Muscle of leg (tissue), 16 donors: ENCODE measurements around the gene ACTR1B. TPM values are rescaled to one million over a fixed set of nuclear protein-coding genes. Genes with fewer than 3 reads are reported as not detected.
A peak's percentile ranks its signal among the peaks of the same experiment; 100 is the strongest.
"Not testable (repeated sequence)": the region's sequence is repeated elsewhere in the genome, so short reads cannot be mapped to it uniquely, and the experiment has no call there.

Experiments
- DNase-seq: peaks from one replicate; pipeline ENCODE4 v3.0.0; 2013
- H3K27ac ChIP-seq: one replicate; pipeline ENCODE4 v1.5.1; 2013; ENCODE audit warnings: mild to moderate bottlenecking, low read length, control low read depth
- H3K27me3 ChIP-seq: one replicate; pipeline ENCODE4 v1.6.1; 2013; ENCODE audit warnings: low read length; ENCODE audit not compliant: control insufficient read depth, insufficient read depth
- H3K36me3 ChIP-seq: one replicate; pipeline ENCODE4 v1.6.1; 2013; ENCODE audit warnings: low read length; ENCODE audit not compliant: control insufficient read depth, insufficient read depth
- H3K4me1 ChIP-seq: one replicate; pipeline ENCODE4 v1.6.1; 2013; ENCODE audit warnings: low read length; ENCODE audit not compliant: control insufficient read depth, insufficient read depth
- H3K4me3 ChIP-seq: one replicate; pipeline ENCODE4 v1.5.1; 2013; ENCODE audit warnings: low read length, control low read depth
- H3K9me3 ChIP-seq: replicated peaks from 2 replicates; pipeline ENCODE4 v1.6.1; 2013; ENCODE audit warnings: low read depth, low read length; ENCODE audit not compliant: control insufficient read depth
- WGBS: methylation state at CpG from one replicate; pipeline ENCODE4 v1.1.5; 2013; ENCODE audit warnings: missing lambda C conversion rate; ENCODE audit not compliant: insufficient coverage; 5-methylcytosine and 5-hydroxymethylcytosine counted together
- long read RNA-seq, 11 donors: transcript quantifications; one replicate each; lab custom pipeline, GENCODE V29; 2026
- polyA plus RNA-seq, 8 donors: library from polyadenylated mRNA; unstranded; fragments of 120-200 nt; gene quantifications; one replicate each; pipeline versions ENCODE4 v1.2.1 to v1.2.3, GENCODE V29; 2013; ENCODE audit warnings: inconsistent platforms in 1 of 8, low replicate concordance in 1 of 8; ENCODE audit not compliant: insufficient read length in 8 of 8, insufficient read depth in 1 of 8
- total RNA-seq: library from RNA; stranded (reverse); fragments of 120-200 nt; gene quantifications from one replicate; pipeline ENCODE4 v1.2.4, GENCODE V29; 2013

Gene ACTR1B
- total RNA-seq = 38.6 TPM
- 10 to 100 TPM; 46.0 to 54.6 (median 49.7) TPM for polyA plus RNA-seq
- long read RNA-seq, donor 1, transcript ACTR1B-201 (11 exons, 2,243 nt) = major isoform, 6 of 7 reads
- long read RNA-seq, donor 1, partial matches to known transcripts = 0 of 7 reads
- long read RNA-seq, donor 1, other reads (novel, unspliced or antisense) = 0 of 7 reads
- long read RNA-seq, donor 2 = 0 reads
- long read RNA-seq, donor 3, transcript ACTR1B-201 (11 exons, 2,243 nt) = major isoform, 10 of 15 reads
- long read RNA-seq, donor 3, partial matches to known transcripts = 5 of 15 reads
- long read RNA-seq, donor 3, other reads (novel, unspliced or antisense) = 0 of 15 reads
- long read RNA-seq, donor 4, transcript ACTR1B-201 (11 exons, 2,243 nt) = major isoform, 11 of 11 reads
- long read RNA-seq, donor 4, partial matches to known transcripts = 0 of 11 reads
- long read RNA-seq, donor 4, other reads (novel, unspliced or antisense) = 0 of 11 reads
- long read RNA-seq, donor 5, transcript ACTR1B-201 (11 exons, 2,243 nt) = major isoform, 20 of 20 reads
- long read RNA-seq, donor 5, partial matches to known transcripts = 0 of 20 reads
- long read RNA-seq, donor 5, other reads (novel, unspliced or antisense) = 0 of 20 reads
- long read RNA-seq, donor 6, transcript ACTR1B-201 (11 exons, 2,243 nt) = major isoform, 21 of 21 reads
- long read RNA-seq, donor 6, partial matches to known transcripts = 0 of 21 reads
- long read RNA-seq, donor 6, other reads (novel, unspliced or antisense) = 0 of 21 reads
- long read RNA-seq, donor 7, transcript ACTR1B-201 (11 exons, 2,243 nt) = major isoform, 9 of 9 reads
- long read RNA-seq, donor 7, partial matches to known transcripts = 0 of 9 reads
- long read RNA-seq, donor 7, other reads (novel, unspliced or antisense) = 0 of 9 reads
- long read RNA-seq, donor 8, partial matches to known transcripts = 0 of 2 reads
- long read RNA-seq, donor 8, other reads (novel, unspliced or antisense) = 0 of 2 reads
- long read RNA-seq, donor 9, transcript ACTR1B-201 (11 exons, 2,243 nt) = major isoform, 9 of 9 reads
- long read RNA-seq, donor 9, partial matches to known transcripts = 0 of 9 reads
- long read RNA-seq, donor 9, other reads (novel, unspliced or antisense) = 0 of 9 reads
- long read RNA-seq, donor 10, transcript ACTR1B-201 (11 exons, 2,243 nt) = major isoform, 10 of 10 reads
- long read RNA-seq, donor 10, partial matches to known transcripts = 0 of 10 reads
- long read RNA-seq, donor 10, other reads (novel, unspliced or antisense) = 0 of 10 reads
- long read RNA-seq, donor 11, transcript ACTR1B-201 (11 exons, 2,243 nt) = major isoform, 7 of 7 reads
- long read RNA-seq, donor 11, partial matches to known transcripts = 0 of 7 reads
- long read RNA-seq, donor 11, other reads (novel, unspliced or antisense) = 0 of 7 reads

DNA sequence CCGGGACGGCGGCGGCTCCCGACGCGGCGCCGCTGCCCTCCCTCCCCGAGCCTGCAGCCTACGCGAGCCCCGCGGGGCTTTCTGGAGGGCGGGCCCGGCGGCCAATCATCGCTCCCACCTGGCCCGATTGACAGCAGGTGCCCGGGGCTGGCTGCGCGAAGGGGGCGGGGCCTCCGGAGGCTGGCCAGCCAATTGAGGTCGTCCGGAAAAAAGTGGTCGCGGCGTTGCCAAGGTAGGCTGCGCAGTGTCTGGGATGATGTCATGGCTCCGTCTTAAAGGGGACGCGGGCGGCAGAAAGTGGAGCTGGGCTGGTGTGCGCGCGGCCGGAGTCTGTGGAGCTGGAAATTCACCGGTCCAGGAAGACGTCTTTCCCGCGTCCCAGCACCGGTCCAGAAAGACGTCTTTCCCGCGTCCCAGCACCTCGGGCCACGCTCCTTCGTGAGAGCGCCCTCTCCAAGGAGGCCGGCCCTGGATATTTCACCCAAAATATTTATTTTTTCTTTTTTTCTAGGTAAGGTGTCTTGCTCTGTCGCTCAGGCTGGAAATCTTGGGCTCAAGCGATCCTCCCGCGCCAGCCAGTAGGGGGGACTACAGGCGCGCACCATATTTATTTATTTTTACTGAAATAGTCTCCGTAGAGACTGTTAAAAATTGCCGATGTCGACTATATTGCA, at the start of gene ACTR1B:
TSS of gene ACTR1B (minus strand) at position 83 of the 674 bp plus-strand sequence. CDS start 154 bp downstream, outside the sequence.
- H3K4me3 ChIP-seq = peak within 1 kb of the TSS; percentile 79
- H3K9me3 ChIP-seq = no peaks in the 10 kb centered on the region
- WGBS = 0% methylated on average over 44 of the region's 60 CpGs
- no peaks in the 10 kb centered on the region for H3K27me3 ChIP-seq
- H3K4me1 ChIP-seq = peaks cover 27% of the 10 kb centered on the region
- peak; percentile 99 for DNase-seq
- peaks cover 22% of the 10 kb centered on the region for H3K36me3 ChIP-seq
- H3K27ac ChIP-seq = peak within 1 kb of the TSS; percentile 99

DNA sequence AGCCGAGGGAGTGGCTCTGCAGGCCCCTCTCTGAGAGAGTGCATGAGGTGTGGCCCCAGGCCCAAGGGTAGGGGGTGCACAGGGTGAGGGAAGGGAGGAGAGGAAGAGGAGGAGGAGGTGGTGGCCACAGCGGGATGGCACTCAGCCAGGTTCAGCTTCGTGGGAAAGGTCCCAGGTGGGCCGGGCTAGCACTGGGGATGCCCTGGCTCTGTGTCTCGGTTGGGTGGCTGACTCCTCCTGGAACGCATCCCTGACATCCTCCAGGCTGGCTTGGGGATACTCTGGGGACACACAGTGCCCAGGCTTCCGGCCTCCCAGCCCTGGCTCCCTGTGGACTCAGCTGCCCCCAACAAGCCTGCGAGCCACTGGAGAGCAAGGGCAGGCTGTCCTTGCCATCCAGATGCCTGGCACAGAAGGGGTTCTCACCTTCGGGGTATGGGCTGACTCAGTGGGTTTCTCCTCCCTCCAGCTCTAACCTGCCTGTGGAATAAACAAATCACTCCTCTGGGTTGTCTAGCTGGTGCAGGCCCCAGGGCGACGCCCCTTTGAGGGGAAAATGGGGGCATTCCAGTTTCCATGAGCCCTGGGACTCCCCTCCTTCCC, 49.0 kb upstream of the ACTR1B start:
- no peaks in the 10 kb centered on the region for H3K27me3 ChIP-seq
- WGBS = 79% methylated on average over 10 of the region's 11 CpGs
- peaks cover 32% of the 10 kb centered on the region for H3K4me1 ChIP-seq

DNA sequence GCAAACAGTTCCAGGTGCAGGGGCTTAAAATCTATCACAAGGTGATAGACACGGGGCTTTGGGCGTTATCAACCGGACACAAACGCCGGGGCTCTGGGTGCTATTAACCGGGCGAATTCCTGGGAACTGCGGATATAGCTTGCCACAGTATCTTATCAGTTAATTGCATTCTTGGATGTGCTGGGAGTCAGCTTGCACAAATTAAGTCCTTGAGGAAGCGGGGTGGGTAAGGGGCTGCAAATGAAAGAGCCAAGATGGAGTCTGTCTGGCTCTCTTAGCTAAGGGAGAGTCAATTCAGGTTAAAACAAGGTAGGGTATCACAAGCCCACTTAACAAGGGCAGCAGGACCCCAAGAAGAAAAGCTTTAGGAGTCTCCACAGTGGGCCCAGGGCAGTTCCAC, 48.3 kb upstream of the ACTR1B start:
- DNase-seq = not testable (repeated sequence)
- peaks cover 32% of the 10 kb centered on the region for H3K4me1 ChIP-seq

More for the DNA sequence above, 49.0 kb upstream of the ACTR1B start:
- H3K4me3 ChIP-seq = no peak overlapping the region
- H3K27ac ChIP-seq = no peak overlapping the region
- DNase-seq = no peak
- H3K9me3 ChIP-seq = no peaks in the 10 kb centered on the region
- H3K36me3 ChIP-seq = no peaks in the 10 kb centered on the region

DNA sequence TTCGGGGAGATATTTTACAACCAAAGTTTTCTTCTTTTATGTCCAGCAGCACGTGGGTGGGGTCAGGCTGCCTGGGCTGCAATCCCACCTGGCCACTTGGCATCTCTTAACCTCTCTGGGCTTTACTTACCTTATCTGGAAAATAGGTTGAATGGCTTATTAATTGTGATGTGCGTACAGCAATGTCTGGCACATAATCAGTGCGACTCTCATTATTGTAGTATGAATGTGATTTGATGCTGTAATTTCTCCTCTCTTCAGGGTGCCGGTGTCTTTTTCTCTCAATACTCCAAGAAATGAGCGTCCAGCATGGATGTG, 47.5 kb upstream of the ACTR1B start:
- WGBS = 50% methylated on average over 1 of the region's 6 CpGs
- DNase-seq = no peak

More for the DNA sequence above, 48.3 kb upstream of the ACTR1B start:
- 45% methylated on average over 5 of the region's 9 CpGs for WGBS
- not testable (repeated sequence) for H3K9me3 ChIP-seq, H3K36me3 ChIP-seq, H3K27ac ChIP-seq, H3K4me3 ChIP-seq, H3K27me3 ChIP-seq

GRCh38 chr2:97708608-97709007, 44.8 kb upstream of the ACTR1B start:
- 80% methylated on average over 5 of the region's 8 CpGs for WGBS

More for the DNA sequence above, 47.5 kb upstream of the ACTR1B start:
- Histone ChIP-seq H3K27ac (no peak overlapping the region), H3K9me3 (no peaks in the 10 kb centered on the region), H3K4me1 (peaks cover 26% of the 10 kb centered on the region), H3K27me3 (no peaks in the 10 kb centered on the region), H3K4me3 (no peak overlapping the region), H3K36me3 (no peaks in the 10 kb centered on the region)

DNA sequence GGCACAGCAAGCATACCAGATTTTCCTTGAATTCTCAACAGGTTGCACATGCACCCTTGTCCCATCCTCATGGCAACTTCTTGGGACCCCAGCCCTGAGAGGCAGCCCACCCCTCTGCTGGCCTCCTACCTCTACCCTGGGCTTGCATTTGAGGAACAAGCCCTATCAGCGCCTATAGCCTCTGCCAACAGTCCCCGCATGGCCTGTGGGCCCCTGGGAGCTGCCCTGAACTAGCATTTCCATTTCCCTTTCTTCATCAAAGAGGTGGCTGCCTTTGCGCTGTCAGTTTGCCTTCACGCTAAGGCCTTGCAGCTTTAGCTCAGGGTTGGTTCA, 44.2 kb upstream of the ACTR1B start:
- no peaks in the 10 kb centered on the region for H3K9me3 ChIP-seq
- WGBS = 72% methylated on average over 4 of the region's 4 CpGs

More at GRCh38 chr2:97708608-97709007, 44.8 kb upstream of the ACTR1B start:
- H3K9me3 ChIP-seq = no peaks in the 10 kb centered on the region
- DNase-seq = no peak
- H3K4me1 ChIP-seq = peaks cover 26% of the 10 kb centered on the region
- H3K4me3 ChIP-seq = no peak overlapping the region
- no peak overlapping the region for H3K27ac ChIP-seq
- no peaks in the 10 kb centered on the region for H3K36me3 ChIP-seq
- no peaks in the 10 kb centered on the region for H3K27me3 ChIP-seq

GRCh38 chr2:97707362-97708047, 43.7 kb upstream of the ACTR1B start:
- no peaks in the 10 kb centered on the region for H3K36me3 ChIP-seq
- peak; percentile 35 for DNase-seq
- H3K4me1 ChIP-seq = peaks cover 15% of the 10 kb centered on the region
- peak overlapping the region; percentile 20 for H3K27ac ChIP-seq
- 73% methylated on average over 10 of the region's 11 CpGs for WGBS
- no peak overlapping the region for H3K4me3 ChIP-seq
- H3K27me3 ChIP-seq = no peaks in the 10 kb centered on the region
- H3K9me3 ChIP-seq = no peaks in the 10 kb centered on the region

More for the DNA sequence above, 44.2 kb upstream of the ACTR1B start:
- Histone ChIP-seq H3K4me1 (peaks cover 20% of the 10 kb centered on the region), H3K27ac (peak overlapping the region; percentile 20), H3K36me3 (no peaks in the 10 kb centered on the region), H3K27me3 (no peaks in the 10 kb centered on the region), H3K4me3 (no peak overlapping the region)
- DNase-seq = no peak

- DNase-seq = no peak
- 71% methylated on average over 5 of the region's 11 CpGs for WGBS
- H3K27ac ChIP-seq = no peak overlapping the region
These were observed 43.0 kb upstream of the ACTR1B start for GRCh38 chr2:97706708-97707345.

More at GRCh38 chr2:97706708-97707345, 43.0 kb upstream of the ACTR1B start:
- Histone ChIP-seq H3K4me3 (no peak overlapping the region), H3K4me1 (peaks cover 14% of the 10 kb centered on the region), H3K36me3 (no peaks in the 10 kb centered on the region), H3K9me3 (no peaks in the 10 kb centered on the region), H3K27me3 (no peaks in the 10 kb centered on the region)
